ENCODE results near the gene DNAAF5. TPM values are rescaled to one million over a fixed set of nuclear protein-coding genes. Genes with fewer than 3 reads are reported as not detected.

DNAAF5 gene
- total and polyA plus RNA-seq, 2 donors (not counting 1 experiment from before 2014, with no cell fraction given): 13.1 to 14.2 TPM

GRCh38 chr7:696812-697551 lies 29.5 kb upstream of the DNAAF5 start:
- no peak overlapping the region for H3K4me2 ChIP-seq (ENCODE audit: extremely low read depth, insufficient read depth, low read length)
- no peaks in the 10 kb centered on the region for H3K79me2 ChIP-seq (ENCODE audit: control insufficient read depth, insufficient read depth, low read length)
- H3K4me1 ChIP-seq (ENCODE audit: control insufficient read depth, extremely low read depth, insufficient read depth, low read length): no peaks in the 10 kb centered on the region
- no peak overlapping the region for H3K9ac ChIP-seq (ENCODE audit: insufficient read depth, low read length)
- H2AFZ ChIP-seq (ENCODE audit: low read length): no peak overlapping the region
- TF ChIP-seq EZH2 (IDR thresholded peaks at IDR 0.05; ENCODE audit: low read length, missing control alignments) (no peak), CTCF (conservative IDR thresholded peaks at IDR 0.05 in 1 of 2, IDR thresholded peaks at IDR 0.05 in 1 of 2; ENCODE audit: low read depth in 1 of 2, low read length in 2 of 2) (no peak)
- no peak for DNase-seq (ENCODE audit: low read depth in 2 of 2)
- H3K27ac ChIP-seq (ENCODE audit: insufficient read depth, low read length): no peak overlapping the region
- no peaks in the 10 kb centered on the region for H4K20me1 ChIP-seq (ENCODE audit: control insufficient read depth, extremely low read depth, insufficient read depth, low read length)
- no peaks in the 10 kb centered on the region for H3K9me3 ChIP-seq (ENCODE audit: control insufficient read depth, insufficient read depth, low read depth, low read length)
- no peak overlapping the region for H3K4me3 ChIP-seq (replicated peaks in 1 of 4; ENCODE audit: control extremely low read depth in 1 of 4, insufficient read depth in 1 of 4, low read depth in 3 of 4, low read length in 4 of 4)
- H3K27me3 ChIP-seq (ENCODE audit: control insufficient read depth, insufficient read depth, low read length): no peaks in the 10 kb centered on the region
- H3K36me3 ChIP-seq (ENCODE audit: control insufficient read depth, insufficient read depth, low read length): no peaks in the 10 kb centered on the region

GRCh38 chr7:698515-699475 lies 27.7 kb upstream of the DNAAF5 start:
- no peak overlapping the region for H3K4me3 ChIP-seq (replicated peaks in 1 of 4; ENCODE audit: control extremely low read depth in 1 of 4, insufficient read depth in 1 of 4, low read depth in 3 of 4, low read length in 4 of 4)
- H3K4me2 ChIP-seq (ENCODE audit: extremely low read depth, insufficient read depth, low read length): no peak overlapping the region
- H3K79me2 ChIP-seq (ENCODE audit: control insufficient read depth, insufficient read depth, low read length): no peaks in the 10 kb centered on the region
- H3K9ac ChIP-seq (ENCODE audit: insufficient read depth, low read length): no peak overlapping the region
- no peaks in the 10 kb centered on the region for H3K9me3 ChIP-seq (ENCODE audit: control insufficient read depth, insufficient read depth, low read depth, low read length)
- no peak overlapping the region for H3K27ac ChIP-seq (ENCODE audit: insufficient read depth, low read length)
- H2AFZ ChIP-seq (ENCODE audit: low read length): no peak overlapping the region
- DNase-seq (ENCODE audit: low read depth in 2 of 2): no peak
- no peaks in the 10 kb centered on the region for H4K20me1 ChIP-seq (ENCODE audit: control insufficient read depth, extremely low read depth, insufficient read depth, low read length)
- no peaks in the 10 kb centered on the region for H3K4me1 ChIP-seq (ENCODE audit: control insufficient read depth, extremely low read depth, insufficient read depth, low read length)
- no peaks in the 10 kb centered on the region for H3K27me3 ChIP-seq (ENCODE audit: control insufficient read depth, insufficient read depth, low read length)
- H3K36me3 ChIP-seq (ENCODE audit: control insufficient read depth, insufficient read depth, low read length): no peaks in the 10 kb centered on the region
- no peak for TF ChIP-seq EZH2 (IDR thresholded peaks at IDR 0.05; ENCODE audit: low read length, missing control alignments)
- TF ChIP-seq CTCF (conservative IDR thresholded peaks at IDR 0.05 in 1 of 2, IDR thresholded peaks at IDR 0.05 in 1 of 2; ENCODE audit: low read depth in 1 of 2, low read length in 2 of 2): no peak

- H3K9me3 ChIP-seq (ENCODE audit: control insufficient read depth, insufficient read depth, low read depth, low read length): no peaks in the 10 kb centered on the region
- TF ChIP-seq CTCF (conservative IDR thresholded peaks at IDR 0.05 in 1 of 2, IDR thresholded peaks at IDR 0.05 in 1 of 2; ENCODE audit: low read depth in 1 of 2, low read length in 2 of 2) (no peak), EZH2 (IDR thresholded peaks at IDR 0.05; ENCODE audit: low read length, missing control alignments) (no peak)
- H3K27me3 ChIP-seq (ENCODE audit: control insufficient read depth, insufficient read depth, low read length): no peaks in the 10 kb centered on the region
- no peak for DNase-seq (ENCODE audit: low read depth in 2 of 2)
- H3K4me3 ChIP-seq (replicated peaks in 1 of 4; ENCODE audit: control extremely low read depth in 1 of 4, insufficient read depth in 1 of 4, low read depth in 3 of 4, low read length in 4 of 4): no peak overlapping the region
- no peaks in the 10 kb centered on the region for H4K20me1 ChIP-seq (ENCODE audit: control insufficient read depth, extremely low read depth, insufficient read depth, low read length)
- no peak overlapping the region for H2AFZ ChIP-seq (ENCODE audit: low read length)
- no peaks in the 10 kb centered on the region for H3K79me2 ChIP-seq (ENCODE audit: control insufficient read depth, insufficient read depth, low read length)
- H3K4me2 ChIP-seq (ENCODE audit: extremely low read depth, insufficient read depth, low read length): no peak overlapping the region
- no peaks in the 10 kb centered on the region for H3K4me1 ChIP-seq (ENCODE audit: control insufficient read depth, extremely low read depth, insufficient read depth, low read length)
- H3K36me3 ChIP-seq (ENCODE audit: control insufficient read depth, insufficient read depth, low read length): no peaks in the 10 kb centered on the region
- no peak overlapping the region for H3K27ac ChIP-seq (ENCODE audit: insufficient read depth, low read length)
- no peak overlapping the region for H3K9ac ChIP-seq (ENCODE audit: insufficient read depth, low read length)
These were observed 26.9 kb upstream of the DNAAF5 start for GRCh38 chr7:699476-700170.

Measured in fibroblast of lung (primary cell).